OCI-M2 (cell line): ENCODE measurements around the gene CMTM6.
"Not testable (repeated sequence)": the region's sequence is repeated elsewhere in the genome, so short reads cannot be mapped to it uniquely, and the experiment has no call there.

ENCODE experiments used
- DNase-seq: peaks from one replicate; lab custom pipeline; 2025; ENCODE audit not compliant: unreplicated experiment; lab: John Stamatoyannopoulos, UW

The CMTM6 gene

GRCh38 chr3:32467333-32468070 is 35.1 kb downstream of the CMTM6 start:
- no peak for DNase-seq

GRCh38 chr3:32466808-32467207 is 35.8 kb downstream of the CMTM6 start:
- not testable (repeated sequence) for DNase-seq

- not testable (repeated sequence) for DNase-seq
Measured at GRCh38 chr3:32464726-32465125, 37.9 kb downstream of the CMTM6 start.

GRCh38 chr3:32463415-32463814 is 39.2 kb downstream of the CMTM6 start:
- not testable (repeated sequence) for DNase-seq

- DNase-seq, result not testable (repeated sequence)
Measured at GRCh38 chr3:32462191-32462986, 40.3 kb downstream of the CMTM6 start.

GRCh38 chr3:32460817-32461496 is 41.7 kb downstream of the CMTM6 start:
- not testable (repeated sequence) for DNase-seq

GRCh38 chr3:32460031-32460749 is 42.5 kb downstream of the CMTM6 start:
- DNase-seq, result no peak

- no peak for DNase-seq
Measured at GRCh38 chr3:32459450-32459849, 43.2 kb downstream of the CMTM6 start.

- no peak for DNase-seq
Measured at GRCh38 chr3:32457971-32458471, 44.6 kb downstream of the CMTM6 start.

- DNase-seq, result no peak
Measured at GRCh38 chr3:32456429-32457130, 46.1 kb downstream of the CMTM6 start.

GRCh38 chr3:32455609-32456428 is 46.8 kb downstream of the CMTM6 start:
- DNase-seq, result no peak

GRCh38 chr3:32454731-32455608 is 47.7 kb downstream of the CMTM6 start:
- no peak for DNase-seq

- no peak for DNase-seq
Measured at GRCh38 chr3:32454111-32454510, 48.5 kb downstream of the CMTM6 start.

GRCh38 chr3:32453346-32453745 is 49.3 kb downstream of the CMTM6 start:
- DNase-seq, result no peak

GRCh38 chr3:32452009-32452408 is 50.6 kb downstream of the CMTM6 start:
- no peak for DNase-seq

GRCh38 chr3:32450992-32451659 is 51.5 kb downstream of the CMTM6 start:
- DNase-seq, result no peak

- DNase-seq, result no peak
Measured at GRCh38 chr3:32450426-32450825, 52.2 kb downstream of the CMTM6 start.

GRCh38 chr3:32449691-32450090 is 53.0 kb downstream of the CMTM6 start:
- no peak for DNase-seq
